ENCODE data around the gene USP30. TPM values are rescaled to one million over a fixed set of nuclear protein-coding genes. Genes with fewer than 3 reads are reported as not detected.

The USP30 gene
- total and polyA plus RNA-seq, 11 donors = 7.1 to 29.9 (median 16.4) TPM

- Histone ChIP-seq H3K27ac (peak overlapping the region in 10 of 12 donors; percentile 88 to 99 (median 94)), H3K36me3 (peaks cover 0 to 4% (median 0%) of the 10 kb centered on the region in 9 donors), H3K27me3 (no peaks in the 10 kb centered on the region), H3K4me1 (peaks cover 9 to 87% (median 50%) of the 10 kb centered on the region in 12 donors), H3K9me3 (no peaks in the 10 kb centered on the region), H3K4me3 (peak overlapping the region in 2 of 12 donors; percentile 49 to 54)
- whole genome bisulfite sequencing, 4 donors = 40 to 58% (median 53%) methylated on average over 2 of the region's 2 CpGs
- no peak for TF ChIP-seq POLR2A (IDR thresholded peaks at IDR 0.05)
- TF ChIP-seq, protein P1, sequence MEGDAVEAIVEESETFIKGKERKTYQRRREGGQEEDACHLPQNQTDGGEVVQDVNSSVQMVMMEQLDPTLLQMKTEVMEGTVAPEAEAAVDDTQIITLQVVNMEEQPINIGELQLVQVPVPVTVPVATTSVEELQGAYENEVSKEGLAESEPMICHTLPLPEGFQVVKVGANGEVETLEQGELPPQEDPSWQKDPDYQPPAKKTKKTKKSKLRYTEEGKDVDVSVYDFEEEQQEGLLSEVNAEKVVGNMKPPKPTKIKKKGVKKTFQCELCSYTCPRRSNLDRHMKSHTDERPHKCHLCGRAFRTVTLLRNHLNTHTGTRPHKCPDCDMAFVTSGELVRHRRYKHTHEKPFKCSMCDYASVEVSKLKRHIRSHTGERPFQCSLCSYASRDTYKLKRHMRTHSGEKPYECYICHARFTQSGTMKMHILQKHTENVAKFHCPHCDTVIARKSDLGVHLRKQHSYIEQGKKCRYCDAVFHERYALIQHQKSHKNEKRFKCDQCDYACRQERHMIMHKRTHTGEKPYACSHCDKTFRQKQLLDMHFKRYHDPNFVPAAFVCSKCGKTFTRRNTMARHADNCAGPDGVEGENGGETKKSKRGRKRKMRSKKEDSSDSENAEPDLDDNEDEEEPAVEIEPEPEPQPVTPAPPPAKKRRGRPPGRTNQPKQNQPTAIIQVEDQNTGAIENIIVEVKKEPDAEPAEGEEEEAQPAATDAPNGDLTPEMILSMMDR (IDR thresholded peaks at IDR 0.05) = no peak
- ATAC-seq (no peak), DNase-seq (no peak)
- intact Hi-C loops (cut with DNase I) = no loop called here
These were observed 67.7 kb downstream of the USP30 start for GRCh38 chr12:109120095-109120494.

- Histone ChIP-seq H3K4me3 (peak overlapping the region in 2 of 12 donors; percentile 49 to 54), H3K9me3 (no peaks in the 10 kb centered on the region), H3K27ac (peak overlapping the region in 8 of 12 donors; percentile 88 to 97 (median 93)), H3K4me1 (peaks cover 4 to 86% (median 45%) of the 10 kb centered on the region in 12 donors), H3K36me3 (peaks cover 0 to 6% (median under 1%) of the 10 kb centered on the region in 9 donors), H3K27me3 (no peaks in the 10 kb centered on the region)
- intact Hi-C loops (cut with DNase I) = no loop called here
- 56 to 85% (median 65%) methylated on average over 4 of the region's 4 CpGs for WGBS, 4 donors
- no peak for ATAC-seq
- no peak for DNase-seq
- TF ChIP-seq, protein P1 (IDR thresholded peaks at IDR 0.05) = no peak
- no peak for TF ChIP-seq POLR2A (IDR thresholded peaks at IDR 0.05)
These were observed 68.2 kb downstream of the USP30 start for GRCh38 chr12:109120557-109120956.

- Histone ChIP-seq H3K36me3 (peaks cover 0 to 14% (median 4%) of the 10 kb centered on the region in 9 donors), H3K9me3 (no peaks in the 10 kb centered on the region), H3K4me1 (peaks cover 3 to 86% (median 37%) of the 10 kb centered on the region in 12 donors), H3K27ac (peak overlapping the region in 4 of 12 donors; percentile 18 to 97 (median 90)), H3K4me3 (no peak overlapping the region), H3K27me3 (no peaks in the 10 kb centered on the region)
- TF ChIP-seq POLR2A (IDR thresholded peaks at IDR 0.05) = no peak
- TF ChIP-seq, protein P1 (IDR thresholded peaks at IDR 0.05) = no peak
- no peak for DNase-seq
- WGBS, 4 donors = 90 to 95% (median 91%) methylated on average over 3 of the region's 3 CpGs
- peak in 1 of 4 donors; percentile 29 for ATAC-seq
- intact Hi-C loops (cut with DNase I) = no loop called here
These were observed 69.0 kb downstream of the USP30 start for GRCh38 chr12:109121346-109121880.

DNA sequence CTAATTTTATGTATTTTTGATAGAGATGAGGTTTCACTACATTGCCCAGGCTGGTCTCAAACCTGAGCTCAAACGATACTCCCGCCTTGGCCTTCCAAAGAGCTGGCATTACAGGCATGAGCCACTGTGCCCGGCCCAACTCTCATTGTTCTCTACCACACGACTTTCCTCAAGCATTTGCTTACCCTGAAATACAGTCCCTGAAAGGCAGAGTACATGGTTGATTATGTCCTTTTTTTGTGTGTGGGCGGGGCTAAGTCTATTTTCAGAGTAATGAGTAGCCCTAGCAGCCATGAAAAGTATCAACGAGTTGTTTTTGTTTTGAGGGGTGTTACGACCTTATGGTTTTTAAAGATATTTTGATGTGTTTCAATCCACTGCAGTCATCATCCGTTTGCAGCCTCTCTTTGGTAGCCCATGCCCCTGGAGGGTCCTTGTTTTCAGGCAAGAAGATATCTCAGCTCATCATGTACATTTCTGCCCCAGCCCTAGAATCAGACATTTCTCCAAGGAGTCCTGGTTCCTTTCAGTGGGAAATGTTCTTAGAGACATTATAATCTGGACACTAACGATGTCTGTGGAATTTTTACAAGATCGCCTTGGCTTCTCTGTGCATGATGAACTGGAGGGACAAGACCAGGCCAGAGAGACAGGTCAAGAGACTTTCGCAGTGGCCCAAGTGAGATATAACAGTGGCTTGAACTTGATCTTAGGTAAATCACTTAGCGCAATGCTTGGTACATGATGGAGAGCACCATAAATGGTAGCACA is 72.7 kb downstream of the USP30 start:
- no peaks in the 10 kb centered on the region for H3K27me3 ChIP-seq
- peaks cover 0 to 17% (median 4%) of the 10 kb centered on the region in 9 donors for H3K36me3 ChIP-seq
- H3K4me3 ChIP-seq = no peak overlapping the region
- WGBS, 4 donors = 58 to 65% (median 63%) methylated on average over 12 of the region's 12 CpGs
- TF ChIP-seq POLR2A (IDR thresholded peaks at IDR 0.05) = no peak
- TF ChIP-seq, protein P1 (IDR thresholded peaks at IDR 0.05) = no peak
- DNase-seq (no peak), ATAC-seq (peak; percentile 31 to 84 (median 54))
- H3K4me1 ChIP-seq = peaks cover 0 to 86% (median 16%) of the 10 kb centered on the region in 12 donors
- intact Hi-C loops (cut with DNase I) = no loop called here
- peak overlapping the region; percentile 39 to 89 (median 71) for H3K27ac ChIP-seq
- H3K9me3 ChIP-seq = no peaks in the 10 kb centered on the region
